GM21390 (cell line): ENCODE measurements around the gene MTCH1.

Experiments
- ATAC-seq: cut with Tn5 transposase; IDR thresholded peaks from one replicate; pipeline ENCODE4 v1.9.1; 2021; ENCODE audit not compliant: unreplicated experiment

MTCH1 gene

DNA sequence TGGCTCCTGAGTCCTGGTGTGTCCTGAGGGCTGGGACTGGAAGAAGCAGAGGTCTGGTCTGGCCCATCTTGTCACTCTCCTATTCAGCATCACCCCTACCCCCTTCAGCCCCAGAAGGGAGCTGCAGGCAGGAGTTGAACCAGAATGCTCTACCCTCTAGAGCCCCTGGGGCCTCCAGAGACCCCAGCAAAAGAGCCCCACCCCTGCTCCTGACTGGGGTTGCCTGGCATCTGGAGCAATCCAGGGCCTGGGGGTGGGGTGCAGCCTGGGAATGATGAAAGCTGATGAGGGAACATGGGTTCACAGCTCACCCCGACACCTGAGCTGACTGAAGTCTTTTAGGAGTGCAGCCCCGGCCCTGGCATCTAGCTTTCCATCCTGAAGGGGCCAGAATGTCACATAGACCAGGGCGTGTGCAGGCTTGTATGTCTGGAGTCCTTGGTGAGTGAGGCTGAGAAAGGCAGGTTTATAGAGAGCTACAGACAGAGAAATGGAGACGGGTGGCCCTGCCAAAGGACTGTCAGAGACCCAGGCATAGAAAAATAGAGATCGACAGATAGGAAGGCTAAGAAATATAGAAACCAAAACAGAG, 31.7 kb upstream of the MTCH1 start:
- no peak for ATAC-seq

- no peak for ATAC-seq
Measured at GRCh38 chr6:37016995-37017394, 31.0 kb upstream of the MTCH1 start.

GRCh38 chr6:37015532-37015931, 29.5 kb upstream of the MTCH1 start:
- no peak for ATAC-seq

- ATAC-seq: no peak
Measured at GRCh38 chr6:37014667-37015066, 28.7 kb upstream of the MTCH1 start.

DNA sequence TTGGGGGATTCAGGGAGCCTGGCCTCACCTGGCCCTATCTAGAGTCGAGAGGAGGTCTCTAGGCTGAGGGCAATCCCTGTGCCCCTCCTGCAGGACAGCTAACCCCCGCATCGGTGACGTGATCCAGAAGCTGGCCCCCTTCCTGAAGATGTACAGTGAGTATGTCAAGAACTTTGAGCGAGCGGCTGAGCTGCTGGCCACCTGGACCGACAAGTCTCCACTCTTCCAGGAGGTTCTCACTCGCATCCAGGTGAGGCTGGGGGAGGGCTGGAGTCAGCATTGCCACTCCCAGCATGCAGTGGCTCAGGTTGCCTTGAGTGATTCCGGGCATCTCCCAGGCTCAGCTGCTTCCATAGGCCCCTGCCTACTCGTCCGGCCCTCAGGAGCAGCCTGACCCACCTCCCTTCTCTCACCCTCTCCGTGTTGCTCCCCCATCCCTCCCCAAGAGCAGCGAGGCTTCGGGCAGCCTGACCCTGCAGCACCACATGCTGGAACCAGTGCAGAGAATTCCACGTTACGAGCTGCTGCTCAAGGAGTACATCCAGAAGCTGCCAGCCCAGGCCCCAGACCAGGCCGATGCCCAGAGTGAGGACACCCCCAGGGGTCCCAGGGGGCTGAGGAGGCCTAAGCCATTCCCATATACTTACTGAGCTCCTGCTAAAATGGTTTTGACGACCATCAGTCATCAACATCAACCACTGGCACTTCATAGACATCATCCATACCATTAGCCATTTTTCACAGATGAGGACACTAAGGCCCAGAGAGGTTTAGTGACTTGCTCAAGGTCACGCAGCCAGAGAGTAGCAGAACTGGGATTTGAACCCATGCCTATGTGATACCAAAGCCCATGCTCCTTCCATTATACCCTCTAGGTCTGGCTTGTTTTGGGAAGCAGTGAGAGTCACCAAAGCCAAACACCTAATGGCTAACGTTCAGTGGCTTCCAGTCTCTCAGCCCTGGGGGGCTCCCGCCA, 27.8 kb upstream of the MTCH1 start:
- no peak for ATAC-seq

GRCh38 chr6:37011656-37012378, 25.8 kb upstream of the MTCH1 start:
- no peak for ATAC-seq

DNA sequence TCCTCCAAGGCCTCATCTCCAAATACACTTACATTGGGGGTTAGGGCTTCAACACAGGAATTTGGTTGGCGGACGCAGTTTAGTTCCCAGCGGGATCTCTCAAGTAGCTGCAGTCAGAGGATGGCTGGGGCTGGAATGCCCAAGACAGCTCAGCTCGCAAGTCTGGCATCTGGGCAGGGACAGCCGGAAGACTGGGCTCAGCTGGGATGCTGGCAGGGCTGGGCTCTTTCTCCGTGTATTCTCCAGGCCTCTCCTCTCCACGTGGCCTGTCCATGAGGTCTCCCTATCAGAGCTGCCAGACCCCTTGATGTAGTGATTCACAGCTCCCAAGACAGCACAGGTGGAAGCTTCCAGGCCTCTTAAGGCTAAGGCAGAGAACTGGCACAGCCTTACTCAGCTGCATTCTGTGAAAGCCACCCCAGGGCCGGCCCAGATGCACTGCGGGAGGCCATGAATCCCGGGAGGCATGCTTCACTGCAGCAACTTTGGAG, 24.5 kb upstream of the MTCH1 start:
- no peak for ATAC-seq

GRCh38 chr6:37008484-37009465, 22.8 kb upstream of the MTCH1 start:
- ATAC-seq: no peak

- no peak for ATAC-seq
Measured at GRCh38 chr6:37007340-37008043, 21.5 kb upstream of the MTCH1 start.

DNA sequence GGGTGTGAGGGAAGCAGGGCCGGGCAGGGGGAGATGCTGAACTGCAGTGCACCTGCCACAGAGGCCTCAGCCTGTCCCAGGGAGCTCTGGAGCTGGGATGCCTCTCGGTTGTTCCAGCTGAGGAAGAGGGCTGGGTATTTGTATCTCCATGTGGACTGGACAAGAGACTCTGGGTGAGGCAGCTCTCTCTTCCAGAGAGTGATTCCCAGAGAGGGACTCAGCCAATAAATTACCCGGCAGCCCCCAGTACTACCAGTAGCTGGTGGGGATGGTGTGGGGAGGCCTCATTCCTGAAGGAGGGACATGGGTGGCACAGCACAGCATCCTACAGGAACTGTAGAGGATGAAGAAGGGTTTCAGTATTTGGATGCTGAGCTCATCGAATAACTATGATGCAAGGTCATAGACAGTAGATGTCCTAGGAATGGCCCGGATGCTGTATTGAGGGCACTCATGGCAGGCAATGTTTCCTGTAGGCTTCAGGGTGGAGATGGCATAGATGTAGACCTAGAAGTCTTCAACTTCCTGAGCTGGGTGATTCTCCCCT, 20.9 kb upstream of the MTCH1 start:
- no peak for ATAC-seq

GRCh38 chr6:37005827-37006567, 20.0 kb upstream of the MTCH1 start:
- ATAC-seq: no peak

- peak; percentile 63 for ATAC-seq
Measured at GRCh38 chr6:37005061-37005810, 19.2 kb upstream of the MTCH1 start, which contains the start of gene FGD2. Gene FGD2, plus strand, starts transcription at chr6:37005655. Its CDS starts 163 bp downstream, at chr6:37005818.

- no peak for ATAC-seq
Measured at GRCh38 chr6:37004044-37004980, 18.3 kb upstream of the MTCH1 start.

DNA sequence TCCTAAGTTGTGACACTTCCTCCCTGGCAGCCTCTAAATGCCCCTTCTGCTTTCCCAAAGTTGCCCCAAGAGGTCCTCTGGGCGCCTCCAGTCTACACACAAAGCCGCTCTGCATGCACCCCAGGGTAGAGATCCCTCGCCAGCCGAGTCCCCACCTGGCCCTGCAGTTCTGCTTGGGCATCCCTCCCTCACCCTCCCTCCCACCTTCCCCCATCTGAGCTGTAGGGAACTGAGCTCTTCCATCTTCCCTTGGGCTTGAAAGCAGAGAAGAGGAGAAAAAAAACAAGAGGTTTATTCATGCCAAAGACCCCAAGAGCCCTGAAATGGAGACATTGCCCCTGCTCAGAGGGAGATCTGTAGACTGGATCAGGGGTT, 13.7 kb upstream of the MTCH1 start:
- no peak for ATAC-seq

- ATAC-seq: no peak
Measured at GRCh38 chr6:36999061-36999750, 13.2 kb upstream of the MTCH1 start.

DNA sequence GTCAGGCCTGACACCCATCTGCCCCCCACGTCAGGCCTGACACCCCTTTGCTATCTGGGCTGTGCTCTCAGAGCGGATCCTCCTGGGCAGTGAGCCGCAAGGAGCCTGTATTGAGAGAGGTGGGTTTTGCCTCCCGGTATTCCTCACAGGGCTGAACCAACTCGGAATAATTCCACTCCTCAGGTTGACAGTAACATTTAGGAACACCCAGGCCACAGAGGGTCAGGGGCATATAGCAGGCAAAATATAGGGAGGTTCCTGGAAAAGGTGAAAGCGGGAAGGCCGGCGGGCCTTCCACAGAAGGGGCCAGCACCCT, 12.7 kb upstream of the MTCH1 start:
- ATAC-seq: no peak
